K562 (cell line): ENCODE results near the gene TEX14. TPM values are rescaled to one million over a fixed set of nuclear protein-coding genes. Genes with fewer than 3 reads are reported as not detected.

Source experiments
- polyA plus RNA-seq, 8 experiments: library from polyadenylated mRNA; depleted of rRNA in 4 of 8; stranded (reverse) in 5 of 8; unstranded in 3 of 8; fragments of >200 nt; fragmentation: Nextera tagmentation in 2 of 8; fragmentation: Illumina TruSeq in 1 of 8; extraction: Ambion mirVana in 2 of 8; extraction: Trizol in 1 of 8; gene quantifications; 2 replicates each; pipeline versions ENCODE4 v1.2.1 to v1.2.3, GENCODE V29; 2011 to 2014; ENCODE audit warnings: inconsistent platforms in 1 of 8, missing spikeins in 1 of 8
- total RNA-seq, 7 experiments: library from RNA; depleted of rRNA in 6 of 7; stranded (reverse); fragments of >200 nt in 6 of 7; fragmentation: Illumina TruSeq in 2 of 7; extraction: Trizol in 2 of 7; gene quantifications; 2 replicates each; pipeline versions ENCODE4 v1.2.1 to v1.2.3, GENCODE V29; 2011 to 2021; ENCODE audit warnings: low replicate concordance in 1 of 7
- TF ChIP-seq, protein P1 (sequence below), 2 experiments: fragments of 450-650 bp; formaldehyde crosslinking in 1 of 2; IDR thresholded peaks; 2 replicates each; pipeline versions ENCODE4 v1.4.0 to v1.6.1; 2014 to 2020; ENCODE audit warnings: mild to moderate bottlenecking in 2 of 2, borderline replicate concordance in 1 of 2, low read depth in 1 of 2

TEX14 gene
- total and polyA plus RNA-seq, 9 of the 15 experiments (the other 6 are each of a cell fraction or from before 2014, with no cell fraction given): 0.05 to 0.12 (median 0.09) TPM; not detected in 1

DNA sequence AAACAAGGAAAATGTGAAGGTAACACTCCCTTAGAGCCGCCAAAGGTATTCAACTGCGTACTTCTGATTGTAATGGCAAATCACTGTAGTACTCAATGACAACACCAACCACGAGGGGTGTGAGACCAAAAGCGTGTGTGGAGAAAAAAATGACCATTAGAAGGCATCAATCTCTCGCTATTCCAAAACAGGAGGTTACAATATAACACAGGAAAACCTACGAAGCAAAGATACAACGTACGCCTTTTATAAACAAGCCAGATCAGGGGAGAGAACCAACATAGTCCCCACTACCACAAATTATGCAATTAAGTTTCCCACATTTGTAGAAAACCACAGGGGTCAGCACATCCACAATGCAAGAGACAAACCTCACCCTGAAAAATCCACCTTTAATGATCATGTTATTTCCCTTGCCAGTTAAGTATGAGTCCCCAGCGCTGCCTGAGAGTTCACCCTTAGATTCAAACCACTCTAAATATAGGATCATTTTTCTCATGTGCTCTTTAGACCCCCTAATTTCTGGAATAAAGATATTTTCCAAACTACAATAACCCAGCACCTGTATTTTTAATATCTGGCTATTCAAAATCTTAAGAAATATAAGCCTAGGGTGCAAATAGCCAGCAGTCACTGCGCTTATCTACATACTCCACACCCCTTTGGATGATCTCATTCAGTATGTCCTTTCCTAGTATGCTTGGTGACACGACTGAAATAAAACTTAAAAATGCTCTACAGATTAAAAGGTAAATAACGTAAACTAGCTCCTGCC is 12.4 kb downstream of the TEX14 start (continued):
- TF ChIP-seq, protein P1, sequence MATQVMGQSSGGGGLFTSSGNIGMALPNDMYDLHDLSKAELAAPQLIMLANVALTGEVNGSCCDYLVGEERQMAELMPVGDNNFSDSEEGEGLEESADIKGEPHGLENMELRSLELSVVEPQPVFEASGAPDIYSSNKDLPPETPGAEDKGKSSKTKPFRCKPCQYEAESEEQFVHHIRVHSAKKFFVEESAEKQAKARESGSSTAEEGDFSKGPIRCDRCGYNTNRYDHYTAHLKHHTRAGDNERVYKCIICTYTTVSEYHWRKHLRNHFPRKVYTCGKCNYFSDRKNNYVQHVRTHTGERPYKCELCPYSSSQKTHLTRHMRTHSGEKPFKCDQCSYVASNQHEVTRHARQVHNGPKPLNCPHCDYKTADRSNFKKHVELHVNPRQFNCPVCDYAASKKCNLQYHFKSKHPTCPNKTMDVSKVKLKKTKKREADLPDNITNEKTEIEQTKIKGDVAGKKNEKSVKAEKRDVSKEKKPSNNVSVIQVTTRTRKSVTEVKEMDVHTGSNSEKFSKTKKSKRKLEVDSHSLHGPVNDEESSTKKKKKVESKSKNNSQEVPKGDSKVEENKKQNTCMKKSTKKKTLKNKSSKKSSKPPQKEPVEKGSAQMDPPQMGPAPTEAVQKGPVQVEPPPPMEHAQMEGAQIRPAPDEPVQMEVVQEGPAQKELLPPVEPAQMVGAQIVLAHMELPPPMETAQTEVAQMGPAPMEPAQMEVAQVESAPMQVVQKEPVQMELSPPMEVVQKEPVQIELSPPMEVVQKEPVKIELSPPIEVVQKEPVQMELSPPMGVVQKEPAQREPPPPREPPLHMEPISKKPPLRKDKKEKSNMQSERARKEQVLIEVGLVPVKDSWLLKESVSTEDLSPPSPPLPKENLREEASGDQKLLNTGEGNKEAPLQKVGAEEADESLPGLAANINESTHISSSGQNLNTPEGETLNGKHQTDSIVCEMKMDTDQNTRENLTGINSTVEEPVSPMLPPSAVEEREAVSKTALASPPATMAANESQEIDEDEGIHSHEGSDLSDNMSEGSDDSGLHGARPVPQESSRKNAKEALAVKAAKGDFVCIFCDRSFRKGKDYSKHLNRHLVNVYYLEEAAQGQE (IDR thresholded peaks at IDR 0.05; ENCODE audit: borderline replicate concordance): no peak; the same call in 1 of the 2 replicates
- TF ChIP-seq, protein P1 (CRISPR knock-in tag; IDR thresholded peaks at IDR 0.05; ENCODE audit: low read depth): peak; percentile 89; the same call in 1 of the 2 replicates
